BLaER1 (cell line): ENCODE measurements around the gene PWWP2B.

Experiments used
- H3K27ac ChIP-seq: shearing (Covaris generic); formaldehyde crosslinking; 2 replicates; pipeline ENCODE4 v1.8.1; 2022
- H3K27me3 ChIP-seq: shearing (Covaris generic); formaldehyde crosslinking; 2 replicates; pipeline ENCODE4 v1.8.1; 2022
- H3K36me3 ChIP-seq: shearing (Covaris generic); formaldehyde crosslinking; 2 replicates; pipeline ENCODE4 v1.8.1; 2022
- H3K4me1 ChIP-seq: shearing (Covaris generic); formaldehyde crosslinking; 2 replicates; pipeline ENCODE4 v1.8.1; 2022
- H3K4me2 ChIP-seq: shearing (Covaris generic); formaldehyde crosslinking; 2 replicates; pipeline ENCODE4 v1.8.1; 2022
- H3K4me3 ChIP-seq: shearing (Covaris generic); formaldehyde crosslinking; 2 replicates; pipeline ENCODE4 v1.8.1; 2022
- H3K9ac ChIP-seq: shearing (Covaris generic); formaldehyde crosslinking; 2 replicates; pipeline ENCODE4 v1.8.1; 2022
- H3K9me3 ChIP-seq: shearing (Covaris generic); formaldehyde crosslinking; 2 replicates; pipeline ENCODE4 v1.8.1; 2022
- H4K20me1 ChIP-seq: shearing (Covaris generic); formaldehyde crosslinking; 2 replicates; pipeline ENCODE4 v1.8.1; 2022
- Cebpa-rat ChIP-seq: shearing (Covaris generic); IDR thresholded peaks from 2 replicates; pipeline ENCODE4 v1.8.1; 2022

The PWWP2B gene

GRCh38 chr10:132405463-132405991, 8.5 kb downstream of the PWWP2B start:
- TF ChIP-seq Cebpa-rat: no peak
- H3K9ac ChIP-seq: no peak overlapping the region
- no peak overlapping the region for H3K4me2 ChIP-seq
- H3K4me3 ChIP-seq: no peak overlapping the region
- no peak overlapping the region for H3K27ac ChIP-seq
- no peaks in the 10 kb centered on the region for H3K27me3 ChIP-seq
- no peaks in the 10 kb centered on the region for H3K9me3 ChIP-seq
- H4K20me1 ChIP-seq: peaks cover 66% of the 10 kb centered on the region
- H3K4me1 ChIP-seq: peaks cover 91% of the 10 kb centered on the region
- H3K36me3 ChIP-seq: peaks cover 18% of the 10 kb centered on the region

GRCh38 chr10:132406181-132406580, 9.2 kb downstream of the PWWP2B start:
- Histone ChIP-seq H3K27me3 (no peaks in the 10 kb centered on the region), H3K9ac (peak overlapping the region; percentile 50; the same call in 1 of the 2 replicates), H4K20me1 (peaks cover 66% of the 10 kb centered on the region), H3K9me3 (no peaks in the 10 kb centered on the region), H3K4me2 (peak overlapping the region; percentile 91), H3K4me1 (peaks cover 91% of the 10 kb centered on the region), H3K4me3 (no peak overlapping the region), H3K36me3 (peaks cover 18% of the 10 kb centered on the region), H3K27ac (peak overlapping the region; percentile 82)
- TF ChIP-seq Cebpa-rat: no peak

GRCh38 chr10:132406750-132407149, 9.8 kb downstream of the PWWP2B start:
- Histone ChIP-seq H3K4me1 (peaks cover 91% of the 10 kb centered on the region), H3K4me2 (peak overlapping the region; percentile 91), H3K9me3 (no peaks in the 10 kb centered on the region), H4K20me1 (peaks cover 66% of the 10 kb centered on the region), H3K27me3 (0 out of 2 replicates have a peak, but pooled peaks cover 1% of the 10 kb centered on the region), H3K4me3 (peak overlapping the region; percentile 44; the same call in 1 of the 2 replicates), H3K9ac (peak overlapping the region; percentile 59), H3K27ac (peak overlapping the region; percentile 82), H3K36me3 (peaks cover 18% of the 10 kb centered on the region)
- no peak for TF ChIP-seq Cebpa-rat

GRCh38 chr10:132407243-132407746, 10.3 kb downstream of the PWWP2B start:
- Histone ChIP-seq H4K20me1 (peaks cover 66% of the 10 kb centered on the region), H3K36me3 (peaks cover 18% of the 10 kb centered on the region), H3K9ac (peak overlapping the region; percentile 59), H3K27ac (peak overlapping the region; percentile 82), H3K27me3 (peaks cover 4% of the 10 kb centered on the region; the same call in 1 of the 2 replicates), H3K9me3 (no peaks in the 10 kb centered on the region), H3K4me2 (peak overlapping the region; percentile 91), H3K4me1 (peaks cover 91% of the 10 kb centered on the region), H3K4me3 (peak overlapping the region; percentile 44)
- no peak for TF ChIP-seq Cebpa-rat

GRCh38 chr10:132407846-132408278, 10.9 kb downstream of the PWWP2B start:
- Histone ChIP-seq H3K27me3 (peaks cover 4% of the 10 kb centered on the region; the same call in 1 of the 2 replicates), H4K20me1 (peaks cover 66% of the 10 kb centered on the region), H3K4me1 (peaks cover 91% of the 10 kb centered on the region), H3K9me3 (no peaks in the 10 kb centered on the region), H3K4me3 (peak overlapping the region; percentile 44), H3K9ac (peak overlapping the region; percentile 59), H3K4me2 (peak overlapping the region; percentile 91), H3K27ac (peak overlapping the region; percentile 82), H3K36me3 (peaks cover 18% of the 10 kb centered on the region)
- TF ChIP-seq Cebpa-rat: no peak

- H3K4me1 ChIP-seq: peaks cover 91% of the 10 kb centered on the region
- H3K4me2 ChIP-seq: peak overlapping the region; percentile 91
- H3K4me3 ChIP-seq: peak overlapping the region; percentile 44
- no peak for TF ChIP-seq Cebpa-rat
- H3K36me3 ChIP-seq: peaks cover 18% of the 10 kb centered on the region
- peak overlapping the region; percentile 59 for H3K9ac ChIP-seq
- H3K27me3 ChIP-seq: peaks cover 4% of the 10 kb centered on the region; the same call in 1 of the 2 replicates
- no peaks in the 10 kb centered on the region for H3K9me3 ChIP-seq
- H3K27ac ChIP-seq: peak overlapping the region; percentile 82
- H4K20me1 ChIP-seq: peaks cover 64% of the 10 kb centered on the region
Measured at GRCh38 chr10:132408367-132408781, 11.4 kb downstream of the PWWP2B start.

GRCh38 chr10:132408823-132409666, 12.0 kb downstream of the PWWP2B start:
- peak overlapping the region; percentile 82 for H3K27ac ChIP-seq
- peak overlapping the region; percentile 44 for H3K4me3 ChIP-seq
- peak overlapping the region; percentile 59 for H3K9ac ChIP-seq

GRCh38 chr10:132409667-132410028, 12.6 kb downstream of the PWWP2B start:
- Histone ChIP-seq H3K4me3 (no peak overlapping the region; the same call in 1 of the 2 replicates), H3K4me1 (peaks cover 93% of the 10 kb centered on the region), H3K27ac (peak overlapping the region; percentile 82), H3K4me2 (peak overlapping the region; percentile 91), H4K20me1 (peaks cover 66% of the 10 kb centered on the region), H3K36me3 (peaks cover 18% of the 10 kb centered on the region), H3K9me3 (no peaks in the 10 kb centered on the region), H3K9ac (peak overlapping the region; percentile 59), H3K27me3 (peaks cover 4% of the 10 kb centered on the region; the same call in 1 of the 2 replicates)
- no peak for TF ChIP-seq Cebpa-rat

More at GRCh38 chr10:132408823-132409666, 12.0 kb downstream of the PWWP2B start:
- no peaks in the 10 kb centered on the region for H3K9me3 ChIP-seq
- TF ChIP-seq Cebpa-rat: no peak
- peaks cover 4% of the 10 kb centered on the region; the same call in 1 of the 2 replicates for H3K27me3 ChIP-seq
- H3K36me3 ChIP-seq: peaks cover 18% of the 10 kb centered on the region
- peak overlapping the region; percentile 91 for H3K4me2 ChIP-seq
- peaks cover 64% of the 10 kb centered on the region for H4K20me1 ChIP-seq
- peaks cover 91% of the 10 kb centered on the region for H3K4me1 ChIP-seq

- Histone ChIP-seq H3K4me1 (peaks cover 99% of the 10 kb centered on the region), H3K4me2 (peak overlapping the region; percentile 91), H3K4me3 (no peak overlapping the region), H3K36me3 (peaks cover 12% of the 10 kb centered on the region), H3K27ac (peak overlapping the region; percentile 82; the same call in 1 of the 2 replicates), H4K20me1 (peaks cover 68% of the 10 kb centered on the region), H3K27me3 (peaks cover 4% of the 10 kb centered on the region; the same call in 1 of the 2 replicates), H3K9me3 (no peaks in the 10 kb centered on the region), H3K9ac (peak overlapping the region; percentile 59)
- no peak for TF ChIP-seq Cebpa-rat
Measured at GRCh38 chr10:132410056-132410778, 13.2 kb downstream of the PWWP2B start.
